ENCODE measurements around the gene DDI2. TPM values are rescaled to one million over a fixed set of nuclear protein-coding genes. Genes with fewer than 3 reads are reported as not detected.
"Not testable (repeated sequence)": the region's sequence is repeated elsewhere in the genome, so short reads cannot be mapped to it uniquely, and the experiment has no call there.

The DDI2 gene
- total and polyA plus RNA-seq, 9 of the 15 experiments (the other 6 are each of a cell fraction or from before 2014, with no cell fraction given): 6.5 to 48.4 (median 21.2) TPM

- BruUV-seq (replicated peaks); in situ Hi-C loops (cut with MboI); H3K27ac ChIP-seq (ENCODE audit: extremely low read depth, low read depth, low read length); ATAC-seq; H2AFZ ChIP-seq (ENCODE audit: low read depth, low read length); H3K4me2 ChIP-seq (ENCODE audit: insufficient read depth, low read length); intact Hi-C loops (cut with micrococcal nuclease); H3K9me3 ChIP-seq (replicated peaks; ENCODE audit: control insufficient read depth, insufficient read depth, low read depth, low read length); H3K9ac ChIP-seq (ENCODE audit: insufficient read depth in 1 of 2, low read depth in 2 of 2, low read length in 2 of 2); H3K9me1 ChIP-seq (ENCODE audit: control insufficient read depth, insufficient read depth, low read length); H4K20me1 ChIP-seq (replicated peaks; ENCODE audit: control insufficient read depth, insufficient read depth, low read length); H3K27me3 ChIP-seq (ENCODE audit: control insufficient read depth in 2 of 2, insufficient read depth in 2 of 2, low read length in 2 of 2); POLR2A ChIA-PET; H3K4me3 ChIP-seq; FAIRE-seq; CTCF ChIA-PET (ENCODE audit: low intra/inter-chr PET ratio); DNase-seq (ENCODE audit: extremely low read depth in 1 of 4, low spot score in 3 of 4): not testable (repeated sequence)
- Histone ChIP-seq H3K79me2 (ENCODE audit: control insufficient read depth, insufficient read depth, low read length) (peaks cover 56% of the 10 kb centered on the region), H3K36me3 (ENCODE audit: control insufficient read depth, insufficient read depth, low read length) (peaks cover 24% of the 10 kb centered on the region; the same call in 2 of the 3 replicates), H3K4me1 (replicated peaks in 1 of 2; ENCODE audit: control insufficient read depth in 2 of 2, insufficient read depth in 2 of 2, low read length in 2 of 2) (peaks cover 0 to 10% of the 10 kb centered on the region in 2 experiments; a peak in 2 of 5 replicates)
- TF ChIP-seq KDM1A (IDR thresholded peaks at IDR 0.05): 0 out of 4 replicates have a peak, but pooled peaks of 1 of the 2 experiments have one; percentile 34
- peak; percentile 95 for TF ChIP-seq ZNF146 (CRISPR knock-in tag; IDR thresholded peaks at IDR 0.05; ENCODE audit: unreplicated experiment)
- 0 out of 2 replicates have a peak, but pooled peaks have one; percentile 8 for TF ChIP-seq NFIC (IDR thresholded peaks at IDR 0.05)
- TF ChIP-seq BCOR (IDR thresholded peaks at IDR 0.05): peak; percentile 61
- WGBS (ENCODE audit: insufficient coverage, low coverage, missing lambda C conversion rate): 96% methylated on average over 4 of the region's 4 CpGs
Observed at GRCh38 chr1:15699321-15699720, 82.1 kb downstream of the DDI2 start.

DNA sequence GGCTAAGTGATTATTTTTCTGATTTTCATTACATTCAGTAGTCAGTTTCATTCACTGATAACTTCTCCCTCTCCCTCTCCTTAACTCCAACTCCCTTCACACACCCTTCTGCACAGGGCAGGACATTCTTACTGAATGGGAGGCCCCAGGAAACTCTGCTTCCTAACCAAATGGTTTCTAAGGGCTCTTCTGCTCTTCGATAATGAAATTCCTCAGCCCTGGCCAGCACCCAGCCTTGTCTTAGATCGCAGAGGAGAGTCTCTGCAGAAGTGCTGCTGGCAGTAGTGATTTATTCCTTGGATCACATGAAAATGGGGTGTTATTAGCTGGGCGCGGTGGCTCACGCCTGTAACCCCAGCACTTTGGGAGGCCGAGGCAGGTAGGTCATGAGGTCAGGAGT lies 83.2 kb downstream of the DDI2 start:
- H3K27me3 ChIP-seq (ENCODE audit: control insufficient read depth in 2 of 2, insufficient read depth in 2 of 2, low read length in 2 of 2): no peaks in the 10 kb centered on the region
- peaks cover 0 to 16% of the 10 kb centered on the region in 2 experiments; a peak in 2 of 5 replicates for H3K4me1 ChIP-seq (replicated peaks in 1 of 2; ENCODE audit: control insufficient read depth in 2 of 2, insufficient read depth in 2 of 2, low read length in 2 of 2)
- H3K9me3 ChIP-seq (replicated peaks; ENCODE audit: control insufficient read depth, insufficient read depth, low read depth, low read length): no peaks in the 10 kb centered on the region
- no peak overlapping the region for H3K27ac ChIP-seq (ENCODE audit: extremely low read depth, low read depth, low read length)
- H4K20me1 ChIP-seq (replicated peaks; ENCODE audit: control insufficient read depth, insufficient read depth, low read length): peaks cover 7% of the 10 kb centered on the region
- H3K9ac ChIP-seq (ENCODE audit: insufficient read depth in 1 of 2, low read depth in 2 of 2, low read length in 2 of 2): no peak overlapping the region
- peaks cover 54% of the 10 kb centered on the region for H3K79me2 ChIP-seq (ENCODE audit: control insufficient read depth, insufficient read depth, low read length)
- CTCF ChIA-PET (ENCODE audit: low intra/inter-chr PET ratio): no interaction called here
- no peaks in the 10 kb centered on the region for H3K9me1 ChIP-seq (ENCODE audit: control insufficient read depth, insufficient read depth, low read length)
- POLR2A ChIA-PET: interaction anchor here (1.1 kb wide), 1 partner anchor 10 kb away, joined by 3 read pairs; no protein-coding TSS in a partner anchor
- no peak for ATAC-seq
- WGBS (ENCODE audit: insufficient coverage, low coverage, missing lambda C conversion rate): 96% methylated on average over 6 of the region's 6 CpGs
- no TSS peak for BruUV-seq (replicated peaks)
- H3K36me3 ChIP-seq (ENCODE audit: control insufficient read depth, insufficient read depth, low read length): peaks cover 28% of the 10 kb centered on the region; the same call in 2 of the 3 replicates
- no peak overlapping the region for H3K4me3 ChIP-seq
- no peak overlapping the region for H2AFZ ChIP-seq (ENCODE audit: low read depth, low read length)
- in situ Hi-C loops (cut with MboI) (no loop called here), intact Hi-C loops (cut with micrococcal nuclease) (no loop called here)
- no peak for FAIRE-seq
- no peak overlapping the region for H3K4me2 ChIP-seq (ENCODE audit: insufficient read depth, low read length)
- DNase-seq (ENCODE audit: extremely low read depth in 1 of 4, low spot score in 3 of 4): no peak
- TF ChIP-seq RAD51 (IDR thresholded peaks at IDR 0.05; ENCODE audit: borderline replicate concordance, low read depth): no peak
- TF ChIP-seq CEBPB (tag; IDR thresholded peaks at IDR 0.05): no peak
- no peak for TF ChIP-seq BRD9 (IDR thresholded peaks at IDR 0.05; ENCODE audit: low read depth, partially characterized antibody)
- no peak for TF ChIP-seq GTF2F1 (IDR thresholded peaks at IDR 0.05; ENCODE audit: low read depth, low read length)
- TF ChIP-seq TSC22D4 (tag; IDR thresholded peaks at IDR 0.05): no peak
- TF ChIP-seq RFX7 (CRISPR knock-in tag; IDR thresholded peaks at IDR 0.05): no peak
